Spleen (tissue), 11 donors: ENCODE data around the gene RNF14. TPM values are rescaled to one million over a fixed set of nuclear protein-coding genes. Genes with fewer than 3 reads are reported as not detected.

Source experiments
- DNase-seq: peaks from one replicate; pipeline ENCODE4 v3.0.0-alpha.2; 2020
- H3K27ac ChIP-seq, 8 donors: fragments of 200-600 bp; sonication (generic) in 7 of 8; 1 replicate in 4 of 8; 2 replicates in 4 of 8; pipeline versions ENCODE4 v1.5.0 to v1.8.0; 2016 to 2021; ENCODE audit warnings: inconsistent platforms in 4 of 8, mild to moderate bottlenecking in 4 of 8, moderate library complexity in 1 of 8
- H3K27me3 ChIP-seq, 7 donors: fragments of 200-600 bp; sonication (generic) in 6 of 7; replicated peaks in 1 of 7; 1 replicate in 4 of 7; 2 replicates in 3 of 7; pipeline versions ENCODE4 v1.5.0 to v1.8.0; 2016 to 2021; ENCODE audit warnings: inconsistent platforms in 3 of 7, mild to moderate bottlenecking in 1 of 7
- H3K36me3 ChIP-seq, 6 donors: fragments of 200-600 bp; sonication (generic) in 5 of 6; 1 replicate in 4 of 6; 2 replicates in 2 of 6; pipeline versions ENCODE4 v1.5.0 to v1.8.0; 2016 to 2021; ENCODE audit warnings: inconsistent platforms in 2 of 6
- H3K4me1 ChIP-seq, 6 donors: fragments of 200-600 bp; sonication (generic) in 5 of 6; 1 replicate in 3 of 6; 2 replicates in 3 of 6; pipeline versions ENCODE4 v1.5.0 to v1.8.0; 2016 to 2021; ENCODE audit warnings: inconsistent platforms in 3 of 6
- H3K4me3 ChIP-seq, 8 donors: fragments of 200-600 bp; sonication (generic) in 7 of 8; 1 replicate in 4 of 8; 2 replicates in 4 of 8; pipeline versions ENCODE4 v1.5.0 to v1.8.0; 2016 to 2021; ENCODE audit warnings: inconsistent platforms in 4 of 8, mild to moderate bottlenecking in 4 of 8, moderate library complexity in 2 of 8
- H3K9me3 ChIP-seq, 8 donors: fragments of 200-600 bp; sonication (generic) in 7 of 8; 1 replicate in 4 of 8; 2 replicates in 4 of 8; pipeline versions ENCODE4 v1.5.0 to v1.8.0; 2016 to 2021; ENCODE audit warnings: inconsistent platforms in 4 of 8
- POLR2A ChIP-seq, 3 donors: fragments of 450-650 bp; IDR thresholded peaks; one replicate each; pipeline ENCODE4 v1.5.1; 2017; ENCODE audit warnings: antibody characterized with exemption in 3 of 3, mild to moderate bottlenecking in 1 of 3
- POLR2AphosphoS5 ChIP-seq, 3 donors: sonication (generic); formaldehyde crosslinking; IDR thresholded peaks; one replicate each; pipeline ENCODE4 v1.5.1; 2017; ENCODE audit warnings: antibody characterized with exemption in 3 of 3
- WGBS, 5 donors: extraction: QIAGEN DNeasy Blood & Tissue Kit in 3 of 5; methylation state at CpG; one replicate each; pipeline versions ENCODE4 v1.1.5 to v1.1.7; 2013 to 2018; 5-methylcytosine and 5-hydroxymethylcytosine counted together
- intact Hi-C: fragments of 100-400 bp; cut with DNase I; formaldehyde crosslinking; loops from one replicate; pipeline ENCODE4 v1.15.0; 2023; ENCODE audit warnings: low total_unique reads
- polyA plus RNA-seq, 3 donors: library from polyadenylated mRNA; stranded (reverse); fragments of 200-250 nt; gene quantifications; one replicate each; pipeline ENCODE4 v1.2.1, GENCODE V29; 2013
- total RNA-seq, 7 donors: library from RNA; depleted of rRNA in 3 of 7; stranded (reverse); fragments of >200 nt in 3 of 7; fragmentation: NEBNext Ultra II Directional in 4 of 7; extraction: Animal tissue kit (Norgen Biotek cat#: 25700) in 4 of 7; gene quantifications; one replicate each; pipeline versions ENCODE4 v1.1.0 to v1.2.1, GENCODE V29; 2016 to 2021
- TF ChIP-seq, protein P1 (sequence below), 11 experiments: fragments of 200-600 bp in 7 of 11; fragments of 450-650 bp in 4 of 11; sonication (generic) in 4 of 11; IDR thresholded peaks in 8 of 11; conservative IDR thresholded peaks in 3 of 11; 1 replicate in 7 of 11; 2 replicates in 4 of 11; pipeline versions ENCODE4 v1.4.0 to v1.8.0; 2016 to 2021; ENCODE audit warnings: antibody characterized with exemption in 11 of 11, inconsistent platforms in 4 of 11, mild to moderate bottlenecking in 1 of 11
- donor health status: healthy with polysubstance abuse.
- donor health status: DM: no; HTN: no; CAD: no; lungs with moderate emphysema.
- donor health status: DM: no; HTN: no; CAD: no.
- donor health status: Bipolar disorder and iron deficiency.
- donor health status: healthy.
- donor health status: DM: no; HTN: no; CAD: no.
- donor health status: DM: yes; HTN: yes; CAD: no.

Gene RNF14
- total and polyA plus RNA-seq, 10 donors = 13.6 to 60.2 (median 45.3) TPM

DNA sequence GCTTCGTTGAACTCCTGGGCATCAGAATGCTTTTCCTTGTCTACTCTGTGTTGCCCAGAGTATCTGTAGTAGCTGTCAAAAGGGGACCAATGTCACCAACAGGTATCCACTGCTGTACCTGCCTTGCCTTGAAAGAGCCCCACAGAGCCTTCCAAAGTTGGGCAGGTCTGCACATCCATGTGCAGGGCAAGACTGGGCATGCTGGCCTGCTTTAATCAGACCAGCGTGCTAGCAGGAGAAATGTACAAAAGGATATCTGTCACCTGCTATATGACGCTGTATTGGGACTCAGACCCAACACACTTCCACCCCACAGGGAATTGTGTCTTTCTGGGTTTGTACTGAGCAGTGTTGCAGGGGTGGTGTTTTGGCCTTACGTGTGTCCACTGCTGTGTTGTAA, 33.4 kb upstream of the RNF14 start:
- WGBS, 5 donors = 92 to 97% (median 94%) methylated on average over 4 of the region's 4 CpGs
- TF ChIP-seq, protein P1, sequence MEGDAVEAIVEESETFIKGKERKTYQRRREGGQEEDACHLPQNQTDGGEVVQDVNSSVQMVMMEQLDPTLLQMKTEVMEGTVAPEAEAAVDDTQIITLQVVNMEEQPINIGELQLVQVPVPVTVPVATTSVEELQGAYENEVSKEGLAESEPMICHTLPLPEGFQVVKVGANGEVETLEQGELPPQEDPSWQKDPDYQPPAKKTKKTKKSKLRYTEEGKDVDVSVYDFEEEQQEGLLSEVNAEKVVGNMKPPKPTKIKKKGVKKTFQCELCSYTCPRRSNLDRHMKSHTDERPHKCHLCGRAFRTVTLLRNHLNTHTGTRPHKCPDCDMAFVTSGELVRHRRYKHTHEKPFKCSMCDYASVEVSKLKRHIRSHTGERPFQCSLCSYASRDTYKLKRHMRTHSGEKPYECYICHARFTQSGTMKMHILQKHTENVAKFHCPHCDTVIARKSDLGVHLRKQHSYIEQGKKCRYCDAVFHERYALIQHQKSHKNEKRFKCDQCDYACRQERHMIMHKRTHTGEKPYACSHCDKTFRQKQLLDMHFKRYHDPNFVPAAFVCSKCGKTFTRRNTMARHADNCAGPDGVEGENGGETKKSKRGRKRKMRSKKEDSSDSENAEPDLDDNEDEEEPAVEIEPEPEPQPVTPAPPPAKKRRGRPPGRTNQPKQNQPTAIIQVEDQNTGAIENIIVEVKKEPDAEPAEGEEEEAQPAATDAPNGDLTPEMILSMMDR (IDR thresholded peaks at IDR 0.05 in 8 of 11, conservative IDR thresholded peaks at IDR 0.05 in 3 of 11) = no peak
- TF ChIP-seq POLR2AphosphoS5 (IDR thresholded peaks at IDR 0.05) = no peak
- no peak for TF ChIP-seq POLR2A (IDR thresholded peaks at IDR 0.05)
- H3K27ac ChIP-seq = no peak overlapping the region
- peaks cover 0 to 47% (median 23%) of the 10 kb centered on the region in 6 donors for H3K4me1 ChIP-seq
- no peaks in the 10 kb centered on the region for H3K9me3 ChIP-seq
- intact Hi-C loops = no loop called here
- H3K27me3 ChIP-seq = no peaks in the 10 kb centered on the region
- peaks cover 6 to 100% (median 91%) of the 10 kb centered on the region in 6 donors for H3K36me3 ChIP-seq
- DNase-seq = no peak
- H3K4me3 ChIP-seq = no peak overlapping the region

- peak overlapping the region; percentile 22 to 82 (median 64) for H3K27ac ChIP-seq
- DNase-seq = no peak
- H3K4me1 ChIP-seq = peaks cover 0 to 56% (median 30%) of the 10 kb centered on the region in 6 donors
- WGBS, 5 donors = 20 to 26% (median 22%) methylated on average over 6 of the region's 6 CpGs
- TF ChIP-seq POLR2AphosphoS5 (IDR thresholded peaks at IDR 0.05) (peak in 2 of 3 donors; percentile 18 to 21), POLR2A (IDR thresholded peaks at IDR 0.05) (no peak)
- TF ChIP-seq, protein P1 (IDR thresholded peaks at IDR 0.05 in 8 of 11, conservative IDR thresholded peaks at IDR 0.05 in 3 of 11) = peak in 6 of 11 experiments; percentile 15 to 35 (median 27)
- no peaks in the 10 kb centered on the region for H3K27me3 ChIP-seq
- H3K36me3 ChIP-seq = peaks cover 0 to 78% (median 42%) of the 10 kb centered on the region in 6 donors
- no peak overlapping the region for H3K4me3 ChIP-seq
- intact Hi-C loops = no loop called here
- no peaks in the 10 kb centered on the region for H3K9me3 ChIP-seq
Measured at GRCh38 chr5:141940695-141941271, 28.1 kb upstream of the RNF14 start.

DNA sequence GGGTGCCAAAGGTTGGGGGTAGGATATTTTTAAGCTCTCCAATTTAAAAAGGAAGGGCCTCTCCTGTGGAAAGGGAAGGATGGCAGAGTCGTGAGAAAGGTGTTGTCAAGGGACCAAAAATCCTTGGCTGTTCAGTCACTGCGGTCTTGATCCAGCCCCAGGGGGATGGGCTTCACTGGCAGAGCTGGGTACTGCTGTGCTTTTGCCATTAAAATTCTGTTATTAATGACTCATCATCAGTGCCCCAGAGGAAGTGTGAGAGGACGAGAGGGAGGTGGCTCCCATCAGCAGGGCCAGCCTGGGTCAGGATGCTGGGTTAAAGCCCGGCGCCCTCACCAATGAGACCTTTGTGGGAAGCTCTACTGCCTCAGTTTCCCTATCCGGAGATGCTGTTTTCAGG, 27.6 kb upstream of the RNF14 start:
- Histone ChIP-seq H3K36me3 (peaks cover 0 to 72% (median 38%) of the 10 kb centered on the region in 6 donors), H3K4me1 (peaks cover 0 to 61% (median 35%) of the 10 kb centered on the region in 6 donors), H3K27me3 (no peaks in the 10 kb centered on the region), H3K27ac (peak overlapping the region; percentile 22 to 82 (median 64)), H3K4me3 (no peak overlapping the region), H3K9me3 (no peaks in the 10 kb centered on the region)
- intact Hi-C loops = no loop called here
- TF ChIP-seq POLR2A (IDR thresholded peaks at IDR 0.05) = no peak
- TF ChIP-seq, protein P1 (IDR thresholded peaks at IDR 0.05 in 8 of 11, conservative IDR thresholded peaks at IDR 0.05 in 3 of 11) = peak in 1 of 11 experiments; percentile 7
- TF ChIP-seq POLR2AphosphoS5 (IDR thresholded peaks at IDR 0.05) = peak in 1 of 3 donors; percentile 44
- WGBS, 5 donors = 50 to 64% (median 60%) methylated on average over 6 of the region's 6 CpGs
- DNase-seq = no peak

DNA sequence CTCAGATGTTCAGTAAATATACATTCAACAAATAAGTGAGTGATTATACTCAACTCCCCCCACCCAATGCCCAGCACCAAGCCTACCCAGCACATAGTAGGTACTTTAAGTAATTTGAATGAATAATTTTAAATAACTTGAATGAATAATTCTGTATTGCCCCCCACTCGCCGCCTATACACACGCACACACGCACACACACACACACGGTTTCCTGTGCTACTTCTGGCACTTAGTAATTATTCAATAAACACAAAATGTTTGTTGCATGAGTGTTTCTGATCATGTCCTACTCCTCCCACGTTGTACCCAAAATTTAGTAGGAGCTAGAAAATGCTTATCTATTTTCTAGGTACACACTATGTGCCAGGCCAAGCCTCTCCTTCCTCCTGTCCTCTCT, 27.1 kb upstream of the RNF14 start:
- H3K4me3 ChIP-seq = no peak overlapping the region
- no peak for TF ChIP-seq POLR2AphosphoS5 (IDR thresholded peaks at IDR 0.05)
- intact Hi-C loops = no loop called here
- H3K36me3 ChIP-seq = peaks cover 0 to 68% (median 33%) of the 10 kb centered on the region in 6 donors
- H3K27ac ChIP-seq = peak overlapping the region in 5 of 8 donors; percentile 62 to 82 (median 75)
- H3K4me1 ChIP-seq = peaks cover 0 to 66% (median 40%) of the 10 kb centered on the region in 6 donors
- WGBS, 5 donors = 74 to 86% (median 81%) methylated on average over 6 of the region's 6 CpGs
- DNase-seq = no peak
- no peaks in the 10 kb centered on the region for H3K9me3 ChIP-seq
- no peaks in the 10 kb centered on the region for H3K27me3 ChIP-seq
